Measurements from ENCODE around the gene DTWD1.

DNA sequence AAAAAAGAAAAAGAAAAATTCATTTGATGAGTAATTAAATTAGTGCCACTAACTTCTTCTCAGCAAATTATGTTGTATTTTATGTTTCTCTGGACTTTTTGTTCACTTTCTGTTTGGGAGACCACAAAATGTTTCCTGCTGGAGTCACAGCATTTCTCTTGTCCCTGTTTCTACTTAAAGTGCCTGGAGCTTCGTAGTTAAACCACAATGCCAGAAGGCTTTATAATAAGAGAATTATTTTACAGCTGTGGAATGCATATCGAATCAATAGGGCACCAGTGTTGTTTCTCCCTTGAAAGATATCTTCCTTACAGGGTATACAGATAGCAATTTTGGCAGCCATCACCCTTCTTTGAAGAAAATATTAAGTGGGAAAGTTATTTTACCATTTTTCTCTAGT, 3.2 kb downstream of the DTWD1 start:
- TF ChIP-seq FOXJ3 (CRISPR knock-in tag; IDR thresholded peaks at IDR 0.05) (no peak), NRF1 (IDR thresholded peaks at IDR 0.05; ENCODE audit: low read depth, low read length) (no peak), EP300 (IDR thresholded peaks at IDR 0.05; ENCODE audit: borderline replicate concordance in 1 of 2, low read depth in 1 of 2, low read length in 1 of 2) (no peak), RAD21 (IDR thresholded peaks at IDR 0.05; ENCODE audit: low read length) (no peak), POLR2AphosphoS5 (IDR thresholded peaks at IDR 0.05; ENCODE audit: low read depth, low read length) (no peak), EZH2phosphoT487 (IDR thresholded peaks at IDR 0.05; ENCODE audit: borderline replicate concordance, low read depth) (no peak)
- TF ChIP-seq, protein P1, sequence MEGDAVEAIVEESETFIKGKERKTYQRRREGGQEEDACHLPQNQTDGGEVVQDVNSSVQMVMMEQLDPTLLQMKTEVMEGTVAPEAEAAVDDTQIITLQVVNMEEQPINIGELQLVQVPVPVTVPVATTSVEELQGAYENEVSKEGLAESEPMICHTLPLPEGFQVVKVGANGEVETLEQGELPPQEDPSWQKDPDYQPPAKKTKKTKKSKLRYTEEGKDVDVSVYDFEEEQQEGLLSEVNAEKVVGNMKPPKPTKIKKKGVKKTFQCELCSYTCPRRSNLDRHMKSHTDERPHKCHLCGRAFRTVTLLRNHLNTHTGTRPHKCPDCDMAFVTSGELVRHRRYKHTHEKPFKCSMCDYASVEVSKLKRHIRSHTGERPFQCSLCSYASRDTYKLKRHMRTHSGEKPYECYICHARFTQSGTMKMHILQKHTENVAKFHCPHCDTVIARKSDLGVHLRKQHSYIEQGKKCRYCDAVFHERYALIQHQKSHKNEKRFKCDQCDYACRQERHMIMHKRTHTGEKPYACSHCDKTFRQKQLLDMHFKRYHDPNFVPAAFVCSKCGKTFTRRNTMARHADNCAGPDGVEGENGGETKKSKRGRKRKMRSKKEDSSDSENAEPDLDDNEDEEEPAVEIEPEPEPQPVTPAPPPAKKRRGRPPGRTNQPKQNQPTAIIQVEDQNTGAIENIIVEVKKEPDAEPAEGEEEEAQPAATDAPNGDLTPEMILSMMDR (IDR thresholded peaks at IDR 0.05) = no peak
- TF ChIP-seq, protein P2, sequence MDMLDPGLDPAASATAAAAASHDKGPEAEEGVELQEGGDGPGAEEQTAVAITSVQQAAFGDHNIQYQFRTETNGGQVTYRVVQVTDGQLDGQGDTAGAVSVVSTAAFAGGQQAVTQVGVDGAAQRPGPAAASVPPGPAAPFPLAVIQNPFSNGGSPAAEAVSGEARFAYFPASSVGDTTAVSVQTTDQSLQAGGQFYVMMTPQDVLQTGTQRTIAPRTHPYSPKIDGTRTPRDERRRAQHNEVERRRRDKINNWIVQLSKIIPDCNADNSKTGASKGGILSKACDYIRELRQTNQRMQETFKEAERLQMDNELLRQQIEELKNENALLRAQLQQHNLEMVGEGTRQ (IDR thresholded peaks at IDR 0.05; ENCODE audit: borderline replicate concordance, low read depth, low read length) = no peak

Data from SK-N-SH (cell line).